HG03378 (cell line): ENCODE measurements around the gene RPUSD2.

ENCODE experiments used
- ATAC-seq: cut with Tn5 transposase; IDR thresholded peaks from one replicate; pipeline ENCODE4 v1.9.1; 2021; ENCODE audit warnings: mild to moderate bottlenecking, moderate library complexity; ENCODE audit not compliant: unreplicated experiment

RPUSD2 gene, protein sequence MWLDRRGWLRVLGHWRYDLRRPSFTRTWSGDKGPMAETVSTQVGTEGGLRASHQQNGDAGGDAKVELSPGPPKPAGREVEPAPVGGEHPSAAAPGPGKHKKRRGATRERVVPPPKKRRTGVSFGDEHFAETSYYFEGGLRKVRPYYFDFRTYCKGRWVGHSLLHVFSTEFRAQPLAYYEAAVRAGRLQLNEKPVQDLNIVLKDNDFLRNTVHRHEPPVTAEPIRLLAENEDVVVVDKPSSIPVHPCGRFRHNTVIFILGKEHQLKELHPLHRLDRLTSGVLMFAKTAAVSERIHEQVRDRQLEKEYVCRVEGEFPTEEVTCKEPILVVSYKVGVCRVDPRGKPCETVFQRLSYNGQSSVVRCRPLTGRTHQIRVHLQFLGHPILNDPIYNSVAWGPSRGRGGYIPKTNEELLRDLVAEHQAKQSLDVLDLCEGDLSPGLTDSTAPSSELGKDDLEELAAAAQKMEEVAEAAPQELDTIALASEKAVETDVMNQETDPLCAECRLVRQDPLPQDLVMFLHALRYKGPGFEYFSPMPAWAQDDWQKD

DNA sequence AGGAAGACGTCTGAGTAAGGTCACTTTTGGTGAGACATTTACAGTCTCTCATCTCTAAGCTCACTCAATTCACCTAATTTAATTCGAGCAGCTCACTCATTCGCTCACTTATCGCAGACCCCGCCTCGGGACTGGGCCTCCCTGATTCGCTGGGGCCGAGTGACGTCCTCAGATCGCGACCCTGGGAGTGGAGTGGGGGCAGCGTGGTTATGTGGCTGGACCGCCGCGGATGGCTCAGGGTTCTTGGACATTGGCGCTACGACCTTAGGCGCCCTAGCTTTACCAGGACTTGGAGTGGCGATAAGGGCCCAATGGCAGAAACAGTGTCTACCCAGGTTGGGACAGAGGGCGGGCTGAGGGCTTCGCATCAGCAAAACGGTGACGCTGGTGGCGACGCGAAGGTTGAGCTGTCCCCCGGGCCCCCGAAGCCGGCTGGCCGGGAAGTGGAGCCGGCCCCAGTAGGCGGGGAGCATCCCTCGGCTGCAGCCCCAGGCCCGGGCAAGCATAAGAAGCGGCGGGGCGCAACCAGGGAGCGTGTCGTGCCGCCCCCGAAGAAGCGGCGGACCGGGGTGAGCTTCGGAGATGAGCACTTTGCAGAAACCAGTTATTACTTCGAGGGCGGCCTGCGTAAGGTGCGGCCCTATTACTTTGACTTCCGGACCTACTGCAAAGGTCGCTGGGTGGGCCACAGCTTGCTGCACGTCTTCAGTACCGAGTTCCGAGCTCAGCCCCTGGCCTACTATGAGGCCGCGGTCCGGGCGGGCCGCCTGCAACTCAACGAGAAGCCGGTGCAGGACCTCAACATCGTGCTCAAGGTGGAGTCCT lies at the start of gene RPUSD2:
Gene RPUSD2 (plus strand): TSS at position 171 of the 825 bp plus-strand sequence. CDS start 39 bp downstream, at position 210.
- peak; percentile 44 for ATAC-seq

GRCh38 chr15:40523611-40524010 lies 45.5 kb upstream of the RPUSD2 start:
- no peak for ATAC-seq

- no peak for ATAC-seq
Measured at GRCh38 chr15:40525855-40526254, 43.2 kb upstream of the RPUSD2 start.

DNA sequence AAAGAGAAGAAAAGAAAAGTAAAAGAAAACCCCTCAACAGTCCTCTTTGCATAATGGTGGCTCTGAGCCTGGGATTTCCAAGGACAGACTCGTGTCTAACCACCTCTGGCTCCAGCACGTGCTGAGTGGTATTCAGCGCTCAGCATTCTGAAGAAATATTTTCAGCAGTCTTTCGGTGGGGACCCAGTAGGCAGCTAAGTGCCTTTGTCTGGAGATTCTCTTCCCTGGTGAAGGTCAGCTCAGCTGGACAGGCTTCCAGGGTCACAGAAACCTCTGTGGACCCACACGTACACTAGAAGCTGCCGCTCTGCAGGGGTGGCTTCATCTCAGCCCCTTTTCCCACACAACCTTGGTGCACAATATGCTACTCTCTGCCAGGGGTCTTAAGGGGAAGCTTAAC lies 40.3 kb upstream of the RPUSD2 start:
- ATAC-seq: no peak

- ATAC-seq: no peak
Measured at GRCh38 chr15:40533763-40534364, 35.2 kb upstream of the RPUSD2 start.

DNA sequence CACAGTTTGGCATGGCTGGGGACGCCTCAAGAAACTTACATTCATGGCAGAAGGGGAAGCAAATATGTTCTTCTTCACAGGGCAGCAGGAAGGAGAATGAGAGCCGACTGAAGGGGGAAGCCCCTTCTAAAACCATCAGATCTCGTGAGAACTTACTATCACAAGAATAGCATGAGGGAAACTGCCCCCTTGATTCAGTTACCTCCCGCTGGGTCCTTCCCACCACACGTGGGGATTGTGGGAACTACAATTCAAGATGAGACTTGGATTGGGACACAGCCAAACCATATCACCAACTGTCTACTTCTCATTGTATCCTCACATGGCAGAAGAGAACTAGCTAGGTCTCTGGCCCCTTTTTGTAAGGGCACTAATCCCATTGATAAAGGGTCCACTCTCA lies 34.7 kb upstream of the RPUSD2 start:
- no peak for ATAC-seq

- ATAC-seq: no peak
Measured at GRCh38 chr15:40536501-40536900, 32.6 kb upstream of the RPUSD2 start.

DNA sequence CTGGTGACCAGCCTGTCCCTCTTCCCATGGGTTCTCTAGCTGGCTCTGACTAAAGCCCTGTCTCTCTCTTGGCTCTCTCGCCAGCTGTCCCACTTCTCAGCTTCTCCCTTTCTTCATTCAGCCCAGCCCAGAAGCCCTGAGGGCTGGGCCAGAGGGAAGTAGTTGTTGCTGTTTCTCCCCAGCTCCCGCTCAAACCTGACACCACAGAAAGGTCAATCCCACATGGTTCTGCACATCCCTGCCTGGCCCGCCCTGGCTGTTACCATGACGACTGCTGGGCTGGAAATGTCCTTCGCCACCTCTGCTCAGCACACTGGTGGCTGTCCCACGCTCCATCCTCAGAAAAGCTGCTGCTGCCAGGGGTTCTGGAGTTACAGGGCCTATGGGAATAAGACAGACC lies 30.1 kb upstream of the RPUSD2 start:
- no peak for ATAC-seq

DNA sequence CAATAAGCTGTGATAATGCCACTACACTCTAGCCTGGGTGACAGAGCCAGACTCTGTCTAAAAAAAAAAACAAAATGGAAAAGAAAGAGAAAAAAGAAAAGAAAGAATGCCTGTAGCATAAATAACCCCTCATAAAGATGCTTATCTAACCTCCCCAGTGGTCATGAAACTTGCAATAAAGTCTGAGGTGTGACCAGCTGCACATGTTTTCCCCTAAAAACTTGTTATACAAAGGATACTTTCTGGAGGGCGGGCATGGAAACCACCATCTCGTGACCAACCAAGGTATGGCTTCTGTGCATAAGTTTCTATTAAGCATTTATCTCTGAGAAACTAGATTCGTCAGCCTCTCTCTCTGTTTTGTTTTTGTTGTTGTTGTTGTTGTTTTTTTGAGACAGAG lies 26.0 kb upstream of the RPUSD2 start:
- ATAC-seq: no peak

GRCh38 chr15:40543631-40544294 lies 25.3 kb upstream of the RPUSD2 start:
- ATAC-seq: peak; percentile 71

- ATAC-seq: no peak
Measured at GRCh38 chr15:40545457-40545856, 23.6 kb upstream of the RPUSD2 start.

DNA sequence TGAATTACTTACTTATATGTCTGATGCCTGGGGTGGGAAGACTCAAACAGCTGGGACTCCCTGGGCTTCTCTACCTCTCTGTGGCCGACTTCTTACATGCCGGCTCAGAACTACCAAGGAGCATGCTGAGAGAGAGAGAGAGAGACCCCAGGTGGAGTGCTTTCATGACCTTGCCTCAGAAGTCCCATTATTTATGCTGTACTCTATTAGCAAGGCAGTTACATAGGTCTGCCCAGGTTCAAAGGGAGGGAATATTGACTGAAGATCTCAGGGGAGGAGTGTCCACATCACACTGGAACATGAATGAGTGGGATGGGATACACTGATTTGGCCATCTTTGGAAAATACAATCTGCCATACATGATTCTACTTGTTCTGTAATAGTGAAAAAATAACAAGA lies 20.5 kb upstream of the RPUSD2 start:
- ATAC-seq: no peak

DNA sequence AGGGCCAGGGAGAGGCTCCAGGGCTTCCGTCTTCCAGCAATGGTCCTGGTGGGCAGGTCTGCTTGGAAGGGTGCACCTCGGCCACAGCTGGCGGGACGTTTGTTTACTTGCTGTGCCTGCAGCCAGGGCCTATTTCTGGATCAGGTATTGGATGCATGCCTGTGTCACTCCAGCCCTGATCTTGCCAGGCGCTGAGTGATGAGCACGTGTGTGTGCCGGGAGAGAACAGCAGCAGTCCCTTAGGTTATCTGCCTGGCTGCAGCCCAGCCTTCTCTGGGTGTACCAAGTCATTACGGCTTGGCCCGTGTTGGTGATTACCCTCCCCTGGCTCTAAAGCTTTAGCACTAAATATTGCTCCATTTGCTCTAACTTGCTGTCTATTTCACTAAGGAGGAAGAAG lies 19.2 kb upstream of the RPUSD2 start:
- no peak for ATAC-seq

GRCh38 chr15:40550341-40551037 lies 18.6 kb upstream of the RPUSD2 start:
- peak; percentile 62 for ATAC-seq

DNA sequence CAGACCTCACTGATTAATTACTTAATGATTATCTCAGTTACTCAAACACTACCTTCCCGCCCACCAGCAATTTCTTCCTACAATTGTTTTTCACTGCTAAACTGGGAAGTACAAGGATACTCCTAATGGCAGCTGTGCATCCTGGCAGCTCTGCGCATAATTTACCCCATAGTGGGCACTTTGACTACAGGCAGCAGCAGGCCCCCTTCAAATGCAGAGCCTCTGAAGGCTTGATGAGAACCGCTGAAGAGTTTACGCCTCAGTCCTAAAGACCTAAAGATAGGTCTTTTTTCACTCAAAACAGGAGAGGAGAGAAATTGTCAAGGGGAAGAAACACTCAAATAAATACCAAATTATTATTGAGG lies 15.0 kb upstream of the RPUSD2 start:
- ATAC-seq: no peak

DNA sequence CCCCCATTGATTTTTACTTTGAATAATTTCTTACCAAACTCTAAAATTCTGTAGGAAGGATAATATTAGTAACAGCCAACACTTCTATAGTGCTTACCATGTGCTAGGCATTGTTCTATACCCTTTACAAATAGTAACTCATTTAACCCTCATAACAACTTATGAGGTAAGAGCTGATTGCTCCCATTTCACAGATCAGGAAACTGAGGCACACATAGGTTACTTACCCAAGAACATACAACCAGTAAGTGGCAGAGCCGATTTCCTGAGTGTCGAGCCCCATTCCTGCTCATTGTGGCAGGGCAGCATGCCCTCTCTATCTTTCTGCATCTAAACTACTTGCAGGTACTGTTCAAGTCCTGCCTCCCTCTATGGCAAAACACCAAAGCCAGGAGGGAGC lies 13.2 kb upstream of the RPUSD2 start:
- no peak for ATAC-seq

DNA sequence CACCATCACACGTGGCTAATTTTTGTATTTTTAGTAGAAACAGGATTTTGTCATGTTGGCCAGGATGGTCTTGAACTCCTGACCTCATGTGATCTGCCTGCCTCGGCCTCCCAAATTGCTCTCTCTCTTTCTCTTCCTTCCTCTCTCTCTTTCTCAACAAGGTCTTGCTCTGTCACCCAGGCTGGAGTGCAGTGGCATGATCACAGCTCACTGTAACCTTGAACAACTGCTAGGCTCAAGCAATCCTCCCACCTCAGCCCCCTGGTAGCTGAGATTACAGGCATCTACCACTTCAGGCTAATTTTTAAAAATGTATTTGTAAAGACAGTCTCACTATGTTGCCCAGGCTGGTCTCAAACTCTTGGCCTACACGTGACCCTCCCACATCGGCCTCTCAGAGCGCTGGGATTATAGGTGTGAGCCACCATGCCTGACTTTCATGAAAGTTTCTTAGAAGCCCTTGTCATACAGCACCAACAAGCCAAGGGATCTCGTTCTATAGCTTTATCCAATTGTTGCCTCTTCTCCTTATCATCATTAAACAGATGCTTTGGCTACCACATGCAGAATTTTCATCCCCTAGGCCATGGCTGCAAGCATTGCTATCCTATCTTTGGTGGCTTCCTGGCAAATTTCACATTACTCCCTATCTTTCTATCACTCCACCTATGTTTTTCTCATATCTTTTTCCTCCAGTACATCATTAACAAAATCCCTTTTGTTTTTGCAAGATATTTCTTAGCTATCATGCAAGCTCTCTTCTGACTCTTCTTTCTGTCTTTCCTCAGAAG lies 10.0 kb upstream of the RPUSD2 start:
- no peak for ATAC-seq

DNA sequence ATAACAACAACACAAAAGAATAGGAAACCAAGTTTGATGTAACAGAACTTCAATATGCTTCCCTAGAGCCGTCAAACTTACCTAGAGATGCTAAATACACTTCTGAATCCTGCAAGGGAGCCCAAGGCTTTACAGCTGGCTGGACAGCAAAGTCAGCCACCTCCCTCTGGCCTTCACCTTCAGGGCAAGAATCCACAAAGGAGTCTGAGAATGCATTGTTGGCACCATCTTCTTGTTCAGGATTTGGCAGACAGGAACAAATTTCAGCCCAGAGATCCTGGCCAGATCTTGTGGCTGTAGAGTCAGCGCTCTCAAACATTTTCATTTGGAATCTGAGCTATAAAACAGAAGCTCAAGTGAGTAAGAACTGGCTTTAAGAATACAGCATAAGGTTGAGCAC lies 6.4 kb upstream of the RPUSD2 start:
- no peak for ATAC-seq

- no peak for ATAC-seq
Measured at GRCh38 chr15:40563426-40563825, 5.7 kb upstream of the RPUSD2 start.
